Stimulated activated CD4-positive, alpha-beta T cell treated with anti-CD3 and anti-CD28 coated beads, Interleukin-4, amount 100 ng/mL, for 1 hour (primary cell): ENCODE results near the gene RLF.

Experiments used
- DNase-seq: peaks from one replicate; pipeline ENCODE4 v3.0.0-alpha.2; 2020

The RLF gene, protein sequence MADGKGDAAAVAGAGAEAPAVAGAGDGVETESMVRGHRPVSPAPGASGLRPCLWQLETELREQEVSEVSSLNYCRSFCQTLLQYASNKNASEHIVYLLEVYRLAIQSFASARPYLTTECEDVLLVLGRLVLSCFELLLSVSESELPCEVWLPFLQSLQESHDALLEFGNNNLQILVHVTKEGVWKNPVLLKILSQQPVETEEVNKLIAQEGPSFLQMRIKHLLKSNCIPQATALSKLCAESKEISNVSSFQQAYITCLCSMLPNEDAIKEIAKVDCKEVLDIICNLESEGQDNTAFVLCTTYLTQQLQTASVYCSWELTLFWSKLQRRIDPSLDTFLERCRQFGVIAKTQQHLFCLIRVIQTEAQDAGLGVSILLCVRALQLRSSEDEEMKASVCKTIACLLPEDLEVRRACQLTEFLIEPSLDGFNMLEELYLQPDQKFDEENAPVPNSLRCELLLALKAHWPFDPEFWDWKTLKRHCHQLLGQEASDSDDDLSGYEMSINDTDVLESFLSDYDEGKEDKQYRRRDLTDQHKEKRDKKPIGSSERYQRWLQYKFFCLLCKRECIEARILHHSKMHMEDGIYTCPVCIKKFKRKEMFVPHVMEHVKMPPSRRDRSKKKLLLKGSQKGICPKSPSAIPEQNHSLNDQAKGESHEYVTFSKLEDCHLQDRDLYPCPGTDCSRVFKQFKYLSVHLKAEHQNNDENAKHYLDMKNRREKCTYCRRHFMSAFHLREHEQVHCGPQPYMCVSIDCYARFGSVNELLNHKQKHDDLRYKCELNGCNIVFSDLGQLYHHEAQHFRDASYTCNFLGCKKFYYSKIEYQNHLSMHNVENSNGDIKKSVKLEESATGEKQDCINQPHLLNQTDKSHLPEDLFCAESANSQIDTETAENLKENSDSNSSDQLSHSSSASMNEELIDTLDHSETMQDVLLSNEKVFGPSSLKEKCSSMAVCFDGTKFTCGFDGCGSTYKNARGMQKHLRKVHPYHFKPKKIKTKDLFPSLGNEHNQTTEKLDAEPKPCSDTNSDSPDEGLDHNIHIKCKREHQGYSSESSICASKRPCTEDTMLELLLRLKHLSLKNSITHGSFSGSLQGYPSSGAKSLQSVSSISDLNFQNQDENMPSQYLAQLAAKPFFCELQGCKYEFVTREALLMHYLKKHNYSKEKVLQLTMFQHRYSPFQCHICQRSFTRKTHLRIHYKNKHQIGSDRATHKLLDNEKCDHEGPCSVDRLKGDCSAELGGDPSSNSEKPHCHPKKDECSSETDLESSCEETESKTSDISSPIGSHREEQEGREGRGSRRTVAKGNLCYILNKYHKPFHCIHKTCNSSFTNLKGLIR (N-terminal part only)

DNA sequence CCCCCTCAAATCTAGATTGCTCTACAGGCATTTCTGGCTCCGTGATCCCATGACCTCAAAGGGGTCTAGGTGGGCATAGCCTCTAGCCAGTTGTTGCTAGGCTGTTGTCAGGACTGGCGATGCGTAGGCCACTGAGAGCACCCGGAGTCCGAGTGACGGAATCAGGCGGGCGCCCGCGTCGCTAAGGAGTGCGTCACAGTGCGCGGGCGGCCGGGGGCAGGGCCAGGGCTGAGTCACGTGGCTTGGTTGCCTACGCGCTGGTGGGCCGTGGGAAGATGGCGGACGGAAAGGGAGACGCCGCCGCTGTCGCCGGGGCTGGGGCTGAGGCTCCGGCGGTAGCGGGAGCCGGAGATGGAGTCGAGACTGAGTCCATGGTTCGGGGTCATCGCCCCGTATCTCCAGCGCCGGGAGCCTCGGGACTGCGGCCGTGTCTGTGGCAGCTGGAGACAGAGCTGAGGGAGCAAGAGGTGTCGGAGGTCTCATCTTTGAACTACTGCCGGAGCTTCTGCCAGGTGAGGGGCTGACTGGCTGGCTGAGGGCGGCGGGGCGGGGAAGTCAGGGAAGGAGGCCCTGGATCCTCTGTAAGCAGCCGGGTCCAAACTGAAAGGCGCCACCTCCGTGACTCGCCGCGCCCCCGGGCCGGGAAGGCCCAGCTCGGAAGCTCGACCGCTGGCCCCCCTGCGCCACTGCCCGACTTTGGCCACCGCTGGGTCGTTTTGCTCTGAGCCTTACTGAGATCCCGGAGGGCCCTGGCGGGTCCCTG is at the start of gene RLF:
Gene RLF, plus strand, starts transcription at position 263 of the 763 bp plus-strand sequence. Its CDS starts 13 bp downstream, at position 276.
- peak; percentile 97 for DNase-seq

DNA sequence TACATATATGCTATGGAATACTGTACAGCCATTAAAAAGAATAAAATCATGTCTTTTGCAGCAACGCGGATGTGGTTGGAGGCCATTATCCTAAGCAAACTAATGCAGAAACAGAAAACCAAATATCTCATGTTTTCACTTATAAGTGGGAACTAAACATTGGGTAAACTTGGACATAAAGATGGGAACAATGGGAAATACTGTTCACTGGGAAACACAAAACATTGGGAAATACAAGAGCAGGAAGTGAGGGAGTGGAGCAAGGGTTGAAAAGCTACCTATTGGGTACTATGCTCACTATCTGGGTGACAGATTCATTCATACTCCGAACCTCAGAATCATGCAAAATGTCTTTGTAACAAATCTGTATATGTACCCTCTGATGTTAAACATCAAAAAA is 46.8 kb upstream of the RLF start:
- no peak for DNase-seq

DNA sequence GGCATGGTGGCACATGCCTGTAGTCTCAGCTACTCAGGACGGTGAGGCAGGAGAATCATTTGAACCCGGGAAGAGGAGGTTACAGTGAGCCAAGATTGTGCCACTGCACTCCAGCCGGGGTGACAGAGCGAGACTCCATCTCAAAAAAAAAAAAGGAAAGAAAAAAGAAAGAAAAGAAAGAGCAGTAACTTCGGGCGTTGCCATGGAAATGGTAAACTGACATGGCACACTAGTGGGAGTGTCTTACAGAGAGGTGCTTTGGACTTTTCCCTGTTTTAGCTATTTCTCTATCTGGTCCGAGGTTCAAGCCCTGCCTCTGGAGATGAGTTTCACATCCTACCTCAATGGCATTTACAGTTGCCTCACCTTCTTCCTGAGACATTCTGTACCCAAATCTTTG is 41.1 kb upstream of the RLF start:
- DNase-seq = no peak

DNA sequence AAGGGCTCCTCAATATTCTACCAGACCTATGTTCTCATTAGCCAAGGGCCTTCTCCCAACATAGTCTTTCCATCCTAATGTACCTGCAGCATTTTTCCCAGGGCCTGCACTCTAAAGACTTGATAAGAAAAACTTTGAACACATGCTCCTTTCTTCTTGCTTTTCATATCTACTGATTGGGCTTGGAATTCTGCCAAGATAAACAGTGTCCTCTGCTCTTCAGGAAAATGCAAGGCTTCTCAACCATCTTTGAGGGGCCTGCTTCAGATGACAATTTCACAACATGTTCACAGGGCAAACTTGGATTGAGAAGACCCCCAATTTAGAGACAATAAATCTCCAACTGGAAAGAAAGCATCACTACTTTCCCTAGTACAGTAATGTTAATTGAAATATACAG is 38.3 kb upstream of the RLF start:
- no peak for DNase-seq

DNA sequence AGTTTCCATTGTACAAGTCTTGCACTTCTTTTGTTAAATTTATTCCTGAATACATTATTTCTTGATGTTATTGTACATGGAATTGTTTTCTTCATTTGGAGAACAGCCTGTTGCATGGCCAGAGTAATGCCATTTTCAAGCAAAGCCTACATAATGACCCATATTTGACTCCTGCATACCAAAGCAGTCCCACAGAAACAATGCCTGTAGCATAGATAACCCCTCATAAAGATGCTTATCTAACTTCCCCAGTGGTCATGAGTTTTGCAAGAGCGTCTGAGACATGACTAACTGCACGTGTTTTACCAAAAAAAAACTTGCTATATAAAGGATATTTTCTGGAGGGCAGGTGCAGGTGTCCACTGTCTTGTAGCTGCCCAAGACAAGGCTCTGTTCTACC is 30.3 kb upstream of the RLF start:
- no peak for DNase-seq

DNA sequence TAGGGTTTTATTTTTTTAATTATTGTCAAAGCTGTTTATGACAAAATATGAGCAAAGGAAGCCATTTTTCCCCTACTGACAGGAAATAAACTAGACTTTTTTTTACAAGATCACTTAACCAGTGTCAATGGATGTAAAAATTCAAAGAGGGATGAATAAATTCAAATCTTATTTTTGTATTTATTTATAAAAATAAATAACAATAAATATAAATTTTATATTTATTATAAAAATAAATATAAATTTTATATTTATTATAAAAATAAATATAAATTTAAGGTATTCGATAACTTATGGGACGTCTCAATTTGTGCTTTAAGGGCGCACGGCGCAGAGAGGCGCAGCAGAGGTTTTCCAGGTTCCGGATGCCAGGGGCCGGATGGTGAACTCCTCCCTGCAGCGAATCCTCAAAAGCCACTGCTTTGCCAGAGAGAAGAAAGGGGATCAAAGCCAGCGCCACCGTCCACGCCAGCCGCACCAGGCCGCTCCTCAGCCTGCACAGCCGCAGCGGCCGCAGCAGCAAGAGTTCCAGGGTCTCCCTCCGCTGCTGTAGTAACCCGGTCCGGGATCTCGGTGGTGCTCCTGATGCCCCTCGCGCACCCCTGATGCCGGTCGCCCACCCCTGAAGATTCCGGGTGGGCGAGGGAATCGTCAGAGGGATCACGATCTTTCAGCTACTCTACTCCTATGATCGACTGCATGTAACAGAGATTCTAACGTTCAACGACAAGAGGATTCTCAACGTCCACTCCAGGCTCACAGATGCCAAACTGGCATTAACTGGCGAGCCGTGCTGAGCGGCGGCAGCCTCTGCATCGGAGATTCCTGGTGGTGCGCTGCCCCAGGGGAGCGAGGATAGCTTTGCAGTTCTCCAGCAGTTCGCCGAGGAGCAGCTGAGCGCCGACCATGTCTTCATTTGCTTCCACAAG is 28.5 kb upstream of the RLF start:
- DNase-seq = no peak

DNA sequence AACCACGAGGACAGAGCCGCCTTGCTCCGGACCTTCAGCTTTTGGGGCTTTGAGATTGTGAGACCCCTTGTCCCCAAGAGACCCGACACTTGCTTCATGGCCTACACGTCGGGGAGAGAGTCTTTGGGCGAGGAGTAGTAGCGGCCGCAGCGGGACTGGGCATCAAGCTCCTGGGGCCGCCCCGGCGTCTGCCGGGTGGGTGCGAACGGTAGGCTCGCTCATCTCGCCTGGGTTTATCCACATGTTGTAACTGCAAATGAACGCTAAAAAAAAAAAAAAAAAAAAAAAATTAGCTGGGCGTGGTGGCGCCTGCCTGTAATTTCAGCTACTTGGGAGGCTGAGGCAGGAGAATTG is 27.9 kb upstream of the RLF start:
- DNase-seq = no peak

DNA sequence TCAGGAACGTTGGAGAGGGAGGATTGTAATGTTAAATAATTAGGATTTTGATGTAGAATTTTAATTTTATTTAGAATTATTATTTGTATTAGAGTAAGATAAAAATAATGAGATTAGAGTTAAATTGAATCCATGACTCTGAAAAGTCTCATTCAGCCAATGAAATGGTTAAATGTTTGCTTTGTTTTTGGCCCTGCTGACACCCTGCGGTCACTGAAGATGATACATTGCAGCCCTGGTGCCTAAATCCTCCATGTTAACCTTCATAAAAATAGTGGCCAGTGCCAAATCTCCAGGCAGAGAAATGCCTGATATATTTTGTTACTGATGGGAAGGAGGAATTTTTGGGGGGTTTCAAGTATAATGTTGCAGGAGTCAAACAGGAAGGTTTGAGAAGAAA is 27.3 kb upstream of the RLF start:
- DNase-seq = no peak

DNA sequence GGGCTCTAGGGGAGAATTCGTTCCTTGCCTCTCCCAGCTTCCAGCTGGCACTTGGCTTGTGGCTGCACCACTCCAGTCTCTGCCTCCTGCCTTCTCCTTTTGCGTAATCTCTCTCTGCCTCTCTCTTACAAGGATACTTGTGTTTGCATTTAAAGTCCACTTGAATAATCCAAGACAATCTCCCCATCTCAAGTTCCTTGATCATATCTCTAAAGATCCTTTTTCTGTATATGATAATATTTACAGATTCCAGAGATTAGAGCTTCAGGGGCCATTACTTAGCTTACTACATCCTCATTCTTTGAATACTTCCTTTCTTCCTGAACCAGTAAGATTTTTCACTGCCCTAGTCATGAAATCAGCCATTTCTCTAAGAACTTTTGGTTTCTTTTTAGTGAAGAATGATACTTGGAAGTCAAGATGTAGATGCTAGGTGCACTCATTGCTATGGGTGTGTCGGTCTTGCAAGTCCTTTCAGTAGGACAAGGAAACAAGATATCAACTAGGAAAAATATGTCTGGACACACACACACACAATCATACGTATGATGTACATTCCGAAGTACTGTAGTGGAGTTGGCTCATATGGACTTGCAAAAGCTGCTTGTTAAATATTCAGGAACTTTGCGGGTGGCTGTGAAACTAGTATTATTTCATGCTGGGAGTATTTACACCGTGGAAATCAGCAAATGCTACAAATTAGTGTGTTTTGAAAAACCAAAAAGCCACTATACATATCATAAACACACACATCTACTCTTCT is 20.8 kb upstream of the RLF start:
- no peak for DNase-seq

DNA sequence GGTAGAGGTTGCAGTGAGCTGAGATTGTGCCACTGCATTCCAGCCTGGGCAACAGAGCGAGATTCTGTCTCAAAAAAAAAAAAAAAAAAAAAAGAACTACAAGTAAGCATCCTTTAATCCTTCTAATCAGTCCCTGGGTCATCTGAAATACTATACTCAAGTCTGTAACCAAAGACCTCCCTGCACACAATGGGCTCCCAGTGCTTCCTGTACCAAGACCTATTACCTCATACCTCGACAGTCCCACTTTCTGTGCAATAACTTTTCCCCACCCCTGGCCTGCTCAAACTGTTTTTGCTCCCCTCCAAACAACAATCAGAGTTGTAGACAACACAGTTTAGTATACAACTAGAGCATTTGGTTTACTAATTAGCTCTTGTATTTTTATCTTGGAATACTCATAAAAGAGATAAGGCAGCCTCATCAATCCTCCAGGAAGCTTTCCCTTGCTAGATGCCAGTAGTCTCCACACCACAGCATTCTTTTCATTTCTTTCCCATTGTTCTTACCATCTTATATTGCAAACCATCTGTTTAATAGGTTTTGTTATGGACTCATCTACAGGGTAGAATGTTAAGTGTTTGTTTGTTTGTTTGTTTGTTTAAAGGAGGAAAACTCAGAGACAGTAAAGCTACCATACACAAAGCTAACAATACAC is 19.2 kb upstream of the RLF start:
- no peak for DNase-seq

DNA sequence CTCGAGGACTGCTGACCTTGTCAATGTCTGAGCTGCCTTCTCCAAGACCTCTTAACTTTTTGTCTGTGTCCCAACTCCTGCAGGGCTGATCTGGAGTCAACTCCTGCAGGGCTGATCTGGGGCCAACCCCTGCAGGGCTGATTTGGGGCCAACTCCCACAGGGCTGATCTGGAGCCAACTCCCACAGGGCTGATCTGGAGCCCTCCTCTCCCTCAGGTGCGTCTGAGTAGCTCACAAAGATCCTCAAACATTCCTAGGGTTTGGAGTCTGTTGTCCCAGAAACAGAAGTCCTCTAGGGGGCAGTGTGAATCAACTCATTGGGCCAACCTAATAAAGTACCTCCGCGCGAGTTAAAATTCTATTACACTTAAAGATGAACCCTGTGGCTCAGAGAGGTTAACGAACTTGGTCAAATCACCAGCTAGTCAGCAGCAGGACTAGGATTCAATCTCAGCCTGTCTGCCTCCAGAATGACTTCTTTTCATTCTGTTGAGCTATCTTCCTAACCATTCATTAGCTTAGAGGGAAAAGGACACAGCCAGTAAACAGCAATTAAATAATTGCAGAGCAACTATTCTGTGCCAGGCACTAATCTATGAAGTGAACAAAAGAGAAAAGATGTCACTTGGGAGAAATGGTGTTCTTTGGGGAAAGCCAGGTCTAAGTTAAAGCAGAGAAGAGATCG is 17.2 kb upstream of the RLF start:
- peak; percentile 23 for DNase-seq

DNA sequence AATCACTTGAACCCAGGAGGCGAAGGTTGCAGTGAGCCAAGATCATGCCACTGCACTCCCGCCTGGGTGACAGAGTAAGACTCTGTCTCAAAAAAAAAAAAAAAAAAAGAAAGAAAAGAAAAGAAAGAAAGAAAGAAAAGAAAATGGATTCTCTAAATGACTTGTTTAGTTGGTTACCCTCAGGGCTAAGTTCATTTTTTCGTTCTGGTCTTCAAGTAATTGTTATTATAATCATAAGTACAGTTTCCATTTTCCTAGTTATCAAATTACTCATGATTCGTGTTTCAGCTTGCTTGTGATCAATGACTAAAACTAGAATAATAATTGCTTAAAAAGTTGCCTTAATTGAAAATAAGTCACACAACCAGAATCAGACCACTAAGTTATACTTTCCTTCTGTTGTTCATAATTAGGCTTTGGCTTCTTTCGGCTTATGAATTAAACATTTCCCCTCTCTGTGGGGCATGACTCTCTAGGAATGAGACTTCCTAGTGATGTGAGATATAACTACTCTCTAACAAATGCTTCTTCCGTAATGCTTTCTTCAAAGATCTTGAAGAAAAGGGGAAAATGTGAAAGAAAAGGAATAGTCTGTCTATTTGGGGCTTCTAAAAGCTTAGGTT is 9.6 kb upstream of the RLF start:
- DNase-seq = no peak

DNA sequence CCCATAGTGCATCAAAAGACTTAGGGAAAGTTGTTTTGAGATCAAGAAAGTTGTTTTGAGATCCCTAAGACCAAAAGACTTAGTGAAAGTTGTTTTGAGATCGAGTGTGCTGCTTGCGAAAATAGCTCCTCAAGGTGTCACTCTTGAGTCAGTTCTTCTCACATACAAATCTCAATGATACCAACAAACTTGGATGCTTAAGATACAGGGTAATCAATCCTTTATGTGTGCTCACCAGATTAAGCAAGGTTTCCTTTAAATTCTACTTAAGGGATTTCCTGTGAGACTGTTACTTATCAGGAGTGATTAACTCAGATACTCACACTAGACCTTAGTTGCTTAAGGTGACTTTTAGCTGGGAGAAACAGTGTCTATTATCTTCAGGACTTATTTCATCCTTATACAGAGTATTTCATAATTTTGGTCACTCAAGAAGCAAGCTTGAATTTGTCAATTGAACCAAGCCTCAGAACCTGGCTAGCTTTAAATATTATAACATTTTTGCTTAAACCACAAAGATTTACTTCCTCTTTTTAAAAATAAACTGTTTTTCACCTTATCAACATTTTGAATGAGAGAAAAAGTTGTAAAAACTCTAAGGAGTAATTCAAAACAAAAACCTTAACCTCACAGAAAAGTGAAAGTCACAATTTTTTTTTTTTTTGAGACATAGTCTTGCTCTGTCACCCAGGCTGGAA is 8.0 kb upstream of the RLF start:
- DNase-seq = no peak

DNA sequence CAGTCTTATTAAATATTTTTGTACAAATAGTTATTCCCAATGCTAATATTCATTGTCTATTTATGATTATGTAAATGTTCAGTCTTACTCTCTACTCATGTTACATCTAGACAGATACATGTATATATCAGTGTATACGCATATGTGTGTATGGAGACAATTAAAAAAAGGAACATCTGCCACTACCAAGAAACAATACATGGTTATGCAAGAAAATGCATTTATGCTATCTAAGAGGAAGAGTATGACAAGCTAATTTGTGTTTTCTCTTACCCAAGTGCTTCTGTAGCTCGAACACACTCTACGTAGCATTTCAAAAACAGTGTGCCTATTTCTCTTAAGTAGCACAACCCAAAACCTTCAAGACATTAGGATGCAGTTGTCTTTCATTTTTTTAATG is 6.1 kb upstream of the RLF start:
- DNase-seq = no peak

DNA sequence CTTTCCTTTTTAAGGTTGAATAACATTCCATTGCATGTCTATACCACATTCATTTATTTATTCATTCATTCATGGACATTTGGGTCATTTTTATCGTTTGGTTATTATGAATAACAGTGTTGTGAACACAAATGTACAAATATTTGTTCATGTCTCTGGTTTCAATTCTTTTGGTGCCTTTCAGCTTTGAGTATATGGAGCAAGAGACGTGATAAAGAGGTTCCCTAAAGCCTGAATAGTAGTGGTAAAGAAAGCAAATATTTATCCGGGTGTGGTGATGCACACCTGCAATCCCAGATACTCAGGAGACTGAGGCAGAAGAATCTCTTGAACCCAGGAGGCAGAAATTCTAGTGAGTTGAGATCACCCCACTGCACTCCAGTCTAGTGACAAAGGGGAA is 5.3 kb upstream of the RLF start:
- no peak for DNase-seq

DNA sequence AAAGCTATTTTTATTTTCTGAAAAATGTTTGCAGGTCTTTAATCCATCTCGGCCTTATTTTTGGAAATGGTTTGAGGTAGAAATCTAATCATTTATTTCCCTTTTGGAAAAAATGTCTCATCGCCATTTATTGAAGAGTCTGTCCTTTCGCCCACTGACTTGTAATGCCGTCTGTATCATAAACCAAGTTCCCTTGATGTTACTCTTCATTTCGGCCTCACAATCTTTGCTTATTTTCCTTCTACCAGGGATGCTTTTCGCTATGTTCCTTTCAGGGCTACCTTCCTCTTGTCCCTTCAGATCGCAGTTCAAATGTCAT is 422 bp upstream of the RLF start:
- no peak for DNase-seq

DNA sequence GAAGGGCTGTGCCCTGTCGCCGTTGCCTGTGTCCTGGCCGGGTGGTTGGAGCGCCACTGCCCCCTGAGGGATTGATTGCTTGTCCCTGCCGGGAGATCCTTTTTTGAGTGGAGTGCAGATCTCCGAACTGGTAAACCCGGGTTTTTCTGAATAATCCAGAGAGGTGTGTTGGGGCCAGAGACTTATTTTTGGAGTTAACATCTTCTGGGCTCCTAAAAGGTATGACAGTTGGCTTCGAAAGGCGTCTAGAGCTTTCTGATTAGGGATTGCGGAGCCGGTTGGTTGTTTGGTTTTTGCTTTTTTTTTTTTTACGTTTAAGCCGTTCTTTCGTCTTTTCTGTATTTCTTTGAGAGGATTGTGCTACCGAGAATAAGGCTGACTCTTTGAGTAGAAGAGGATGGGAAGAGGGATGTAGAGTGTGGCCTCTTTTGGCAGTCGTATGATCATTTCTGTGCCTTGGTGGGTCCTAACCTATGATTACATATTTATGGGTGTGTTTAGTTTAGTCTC is 756 bp downstream of the RLF start:
- DNase-seq = no peak

DNA sequence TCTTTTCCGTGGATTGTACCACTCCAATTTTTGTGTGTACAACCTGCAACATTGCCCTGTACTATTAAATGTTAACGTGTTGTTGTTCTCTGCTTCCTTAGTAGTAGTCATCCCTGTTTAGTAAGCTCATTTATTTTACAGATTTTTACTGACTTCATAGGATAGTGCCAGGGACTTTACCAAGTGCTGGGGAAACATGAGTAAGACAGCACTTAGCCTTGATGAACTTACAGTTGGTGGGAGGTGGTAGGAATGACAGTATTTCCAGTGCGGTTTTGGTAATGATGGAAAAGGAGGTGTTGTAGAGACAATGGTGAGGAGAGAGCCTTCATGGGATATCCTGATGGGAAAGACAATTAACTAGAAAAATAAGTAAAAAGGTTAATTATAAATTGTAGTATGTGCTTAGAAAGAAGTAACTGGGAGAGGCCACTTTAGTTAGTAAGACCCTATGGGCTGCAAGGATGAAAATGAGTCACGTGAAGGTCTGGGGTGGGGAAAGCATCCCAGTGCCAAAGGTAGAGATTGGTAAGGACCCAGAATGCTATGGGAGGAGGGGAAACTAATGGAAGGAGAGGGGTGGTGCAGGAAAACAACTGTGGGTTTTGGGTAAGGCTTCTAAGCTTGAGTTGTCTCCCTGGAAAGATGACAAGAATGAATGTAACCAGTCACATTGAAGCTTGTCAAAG is 1.7 kb downstream of the RLF start:
- no peak for DNase-seq
